HepG2 (cell line): ENCODE measurements around the gene IL1RL2. TPM values are rescaled to one million over a fixed set of nuclear protein-coding genes. Genes with fewer than 3 reads are reported as not detected.

Experiments
- FOXC1 ChIP-seq: sonication (generic); formaldehyde crosslinking; IDR thresholded peaks from 2 replicates; pipeline ENCODE4 v1.8.0; 2022; ENCODE audit warnings: mild to moderate bottlenecking, missing genetic modification reagents, borderline replicate concordance
- HDAC1 ChIP-seq: sonication (generic); formaldehyde crosslinking; IDR thresholded peaks from 2 replicates; pipeline ENCODE4 v1.5.1; 2020; ENCODE audit warnings: mild to moderate bottlenecking, missing genetic modification reagents
- PHF21A ChIP-seq: sonication (generic); formaldehyde crosslinking; IDR thresholded peaks from 2 replicates; pipeline ENCODE4 v1.5.0; 2020; ENCODE audit warnings: mild to moderate bottlenecking, missing genetic modification reagents
- ZNF720 ChIP-seq: sonication (generic); formaldehyde crosslinking; IDR thresholded peaks from 2 replicates; pipeline ENCODE4 v1.4.0; 2020; ENCODE audit warnings: missing genetic modification reagents
- ZNF883 ChIP-seq: sonication (generic); formaldehyde crosslinking; IDR thresholded peaks from 2 replicates; pipeline ENCODE4 v1.5.1; 2020; ENCODE audit warnings: mild to moderate bottlenecking, missing genetic modification reagents; ENCODE audit errors: not compliant biosample characterization
- ZZZ3 ChIP-seq: sonication (generic); formaldehyde crosslinking; IDR thresholded peaks from 2 replicates; pipeline ENCODE4 v1.4.0; 2020; ENCODE audit warnings: missing genetic modification reagents, mild to moderate bottlenecking, borderline replicate concordance
- polyA plus RNA-seq, 8 experiments: library from polyadenylated mRNA; depleted of rRNA in 3 of 8; stranded (reverse) in 7 of 8; unstranded in 1 of 8; fragments of >200 nt; fragmentation: Illumina TruSeq in 4 of 8; extraction: Trizol in 4 of 8; gene quantifications; 2 replicates each; pipeline versions ENCODE4 v1.2.1 to v1.2.3, GENCODE V29; 2011 to 2016; ENCODE audit warnings: low read depth in 4 of 8, missing spikeins in 1 of 8, mixed read lengths in 1 of 8; ENCODE audit not compliant: insufficient read depth in 1 of 8
- total RNA-seq, 5 experiments: library from RNA; depleted of rRNA; stranded (reverse); fragments of >200 nt; fragmentation: Illumina TruSeq; extraction: Trizol; gene quantifications; 2 replicates each; pipeline ENCODE4 v1.2.3, GENCODE V29; 2016; ENCODE audit warnings: low read depth in 1 of 5
- TF ChIP-seq, protein P1 (sequence below): sonication (generic); formaldehyde crosslinking; IDR thresholded peaks from 2 replicates; pipeline ENCODE4 v1.4.0; 2020; ENCODE audit warnings: mild to moderate bottlenecking, missing genetic modification reagents
- TF ChIP-seq, protein P2 (sequence below): sonication (generic); formaldehyde crosslinking; IDR thresholded peaks from 2 replicates; pipeline ENCODE4 v1.9.0; 2022; ENCODE audit warnings: low read depth, missing genetic modification reagents
- TF ChIP-seq, protein P3 (sequence below): sonication (generic); formaldehyde crosslinking; IDR thresholded peaks from 2 replicates; pipeline ENCODE4 v1.4.0; 2020; ENCODE audit warnings: missing genetic modification reagents
- TF ChIP-seq, protein P4 (sequence below): sonication (generic); formaldehyde crosslinking; IDR thresholded peaks from 2 replicates; pipeline ENCODE4 v1.4.0; 2020; ENCODE audit warnings: missing genetic modification reagents
- TF ChIP-seq, protein P5 (sequence below): sonication (generic); formaldehyde crosslinking; IDR thresholded peaks from 2 replicates; pipeline ENCODE4 v1.4.0; 2020; ENCODE audit warnings: missing genetic modification reagents, borderline replicate concordance
- TF ChIP-seq, protein P6 (sequence below): sonication (generic); formaldehyde crosslinking; IDR thresholded peaks from 2 replicates; pipeline ENCODE4 v1.4.0; 2020; ENCODE audit warnings: missing genetic modification reagents, low read depth, mild to moderate bottlenecking, borderline replicate concordance

IL1RL2 gene
- total and polyA plus RNA-seq, 2 of the 13 experiments (the other 11 are each of a cell fraction or from before 2014, with no cell fraction given), result 0.03 TPM; not detected in 1

DNA sequence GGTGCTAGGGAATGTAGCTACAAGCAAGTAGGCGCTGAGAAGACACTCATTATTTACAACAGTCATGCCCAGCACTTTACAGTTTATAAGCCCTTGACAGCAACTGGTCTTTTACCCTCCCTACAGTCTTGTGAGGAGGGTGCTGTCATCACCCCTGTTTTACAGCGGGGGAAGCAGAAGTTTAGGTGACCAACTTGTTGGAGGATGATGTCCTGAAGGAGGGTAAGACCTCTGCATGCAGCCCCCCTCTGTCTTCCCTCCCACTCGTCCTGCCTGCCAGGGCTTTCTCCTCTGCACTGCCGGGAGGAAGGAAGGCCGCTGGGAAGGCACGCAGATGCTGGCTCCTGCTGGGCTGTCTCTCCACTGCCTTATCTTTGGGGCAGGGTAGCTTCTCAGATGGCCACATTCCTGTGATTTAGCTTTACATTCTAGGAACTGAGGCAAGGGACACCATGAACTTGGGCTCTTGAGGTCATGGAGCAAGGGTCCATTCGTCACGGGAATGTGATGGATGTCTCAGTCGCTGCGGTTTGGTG, 43.3 kb upstream of the IL1RL2 start (continued):
- TF ChIP-seq, protein P1, sequence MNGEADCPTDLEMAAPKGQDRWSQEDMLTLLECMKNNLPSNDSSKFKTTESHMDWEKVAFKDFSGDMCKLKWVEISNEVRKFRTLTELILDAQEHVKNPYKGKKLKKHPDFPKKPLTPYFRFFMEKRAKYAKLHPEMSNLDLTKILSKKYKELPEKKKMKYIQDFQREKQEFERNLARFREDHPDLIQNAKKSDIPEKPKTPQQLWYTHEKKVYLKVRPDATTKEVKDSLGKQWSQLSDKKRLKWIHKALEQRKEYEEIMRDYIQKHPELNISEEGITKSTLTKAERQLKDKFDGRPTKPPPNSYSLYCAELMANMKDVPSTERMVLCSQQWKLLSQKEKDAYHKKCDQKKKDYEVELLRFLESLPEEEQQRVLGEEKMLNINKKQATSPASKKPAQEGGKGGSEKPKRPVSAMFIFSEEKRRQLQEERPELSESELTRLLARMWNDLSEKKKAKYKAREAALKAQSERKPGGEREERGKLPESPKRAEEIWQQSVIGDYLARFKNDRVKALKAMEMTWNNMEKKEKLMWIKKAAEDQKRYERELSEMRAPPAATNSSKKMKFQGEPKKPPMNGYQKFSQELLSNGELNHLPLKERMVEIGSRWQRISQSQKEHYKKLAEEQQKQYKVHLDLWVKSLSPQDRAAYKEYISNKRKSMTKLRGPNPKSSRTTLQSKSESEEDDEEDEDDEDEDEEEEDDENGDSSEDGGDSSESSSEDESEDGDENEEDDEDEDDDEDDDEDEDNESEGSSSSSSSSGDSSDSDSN (CRISPR knock-in tag), result peak; percentile 14; the same call in 1 of the 2 replicates
- TF ChIP-seq, protein P2, sequence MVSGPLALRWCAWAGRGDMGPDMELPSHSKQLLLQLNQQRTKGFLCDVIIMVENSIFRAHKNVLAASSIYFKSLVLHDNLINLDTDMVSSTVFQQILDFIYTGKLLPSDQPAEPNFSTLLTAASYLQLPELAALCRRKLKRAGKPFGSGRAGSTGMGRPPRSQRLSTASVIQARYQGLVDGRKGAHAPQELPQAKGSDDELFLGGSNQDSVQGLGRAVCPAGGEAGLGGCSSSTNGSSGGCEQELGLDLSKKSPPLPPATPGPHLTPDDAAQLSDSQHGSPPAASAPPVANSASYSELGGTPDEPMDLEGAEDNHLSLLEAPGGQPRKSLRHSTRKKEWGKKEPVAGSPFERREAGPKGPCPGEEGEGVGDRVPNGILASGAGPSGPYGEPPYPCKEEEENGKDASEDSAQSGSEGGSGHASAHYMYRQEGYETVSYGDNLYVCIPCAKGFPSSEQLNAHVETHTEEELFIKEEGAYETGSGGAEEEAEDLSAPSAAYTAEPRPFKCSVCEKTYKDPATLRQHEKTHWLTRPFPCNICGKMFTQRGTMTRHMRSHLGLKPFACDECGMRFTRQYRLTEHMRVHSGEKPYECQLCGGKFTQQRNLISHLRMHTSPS (CRISPR knock-in tag), result no peak
- TF ChIP-seq, protein P3, sequence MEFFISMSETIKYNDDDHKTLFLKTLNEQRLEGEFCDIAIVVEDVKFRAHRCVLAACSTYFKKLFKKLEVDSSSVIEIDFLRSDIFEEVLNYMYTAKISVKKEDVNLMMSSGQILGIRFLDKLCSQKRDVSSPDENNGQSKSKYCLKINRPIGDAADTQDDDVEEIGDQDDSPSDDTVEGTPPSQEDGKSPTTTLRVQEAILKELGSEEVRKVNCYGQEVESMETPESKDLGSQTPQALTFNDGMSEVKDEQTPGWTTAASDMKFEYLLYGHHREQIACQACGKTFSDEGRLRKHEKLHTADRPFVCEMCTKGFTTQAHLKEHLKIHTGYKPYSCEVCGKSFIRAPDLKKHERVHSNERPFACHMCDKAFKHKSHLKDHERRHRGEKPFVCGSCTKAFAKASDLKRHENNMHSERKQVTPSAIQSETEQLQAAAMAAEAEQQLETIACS, result no peak; the same call in 1 of the 2 replicates
- TF ChIP-seq, protein P4, sequence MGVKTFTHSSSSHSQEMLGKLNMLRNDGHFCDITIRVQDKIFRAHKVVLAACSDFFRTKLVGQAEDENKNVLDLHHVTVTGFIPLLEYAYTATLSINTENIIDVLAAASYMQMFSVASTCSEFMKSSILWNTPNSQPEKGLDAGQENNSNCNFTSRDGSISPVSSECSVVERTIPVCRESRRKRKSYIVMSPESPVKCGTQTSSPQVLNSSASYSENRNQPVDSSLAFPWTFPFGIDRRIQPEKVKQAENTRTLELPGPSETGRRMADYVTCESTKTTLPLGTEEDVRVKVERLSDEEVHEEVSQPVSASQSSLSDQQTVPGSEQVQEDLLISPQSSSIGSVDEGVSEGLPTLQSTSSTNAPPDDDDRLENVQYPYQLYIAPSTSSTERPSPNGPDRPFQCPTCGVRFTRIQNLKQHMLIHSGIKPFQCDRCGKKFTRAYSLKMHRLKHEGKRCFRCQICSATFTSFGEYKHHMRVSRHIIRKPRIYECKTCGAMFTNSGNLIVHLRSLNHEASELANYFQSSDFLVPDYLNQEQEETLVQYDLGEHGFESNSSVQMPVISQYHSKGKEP, result no peak
- TF ChIP-seq, protein P5, sequence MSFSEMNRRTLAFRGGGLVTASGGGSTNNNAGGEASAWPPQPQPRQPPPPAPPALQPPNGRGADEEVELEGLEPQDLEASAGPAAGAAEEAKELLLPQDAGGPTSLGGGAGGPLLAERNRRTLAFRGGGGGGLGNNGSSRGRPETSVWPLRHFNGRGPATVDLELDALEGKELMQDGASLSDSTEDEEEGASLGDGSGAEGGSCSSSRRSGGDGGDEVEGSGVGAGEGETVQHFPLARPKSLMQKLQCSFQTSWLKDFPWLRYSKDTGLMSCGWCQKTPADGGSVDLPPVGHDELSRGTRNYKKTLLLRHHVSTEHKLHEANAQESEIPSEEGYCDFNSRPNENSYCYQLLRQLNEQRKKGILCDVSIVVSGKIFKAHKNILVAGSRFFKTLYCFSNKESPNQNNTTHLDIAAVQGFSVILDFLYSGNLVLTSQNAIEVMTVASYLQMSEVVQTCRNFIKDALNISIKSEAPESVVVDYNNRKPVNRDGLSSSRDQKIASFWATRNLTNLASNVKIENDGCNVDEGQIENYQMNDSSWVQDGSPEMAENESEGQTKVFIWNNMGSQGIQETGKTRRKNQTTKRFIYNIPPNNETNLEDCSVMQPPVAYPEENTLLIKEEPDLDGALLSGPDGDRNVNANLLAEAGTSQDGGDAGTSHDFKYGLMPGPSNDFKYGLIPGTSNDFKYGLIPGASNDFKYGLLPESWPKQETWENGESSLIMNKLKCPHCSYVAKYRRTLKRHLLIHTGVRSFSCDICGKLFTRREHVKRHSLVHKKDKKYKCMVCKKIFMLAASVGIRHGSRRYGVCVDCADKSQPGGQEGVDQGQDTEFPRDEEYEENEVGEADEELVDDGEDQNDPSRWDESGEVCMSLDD (CRISPR knock-in tag), result no peak
- 0 out of 2 replicates have a peak, but pooled peaks have one; percentile 38 for TF ChIP-seq PHF21A (CRISPR knock-in tag)
- peak; percentile 17; the same call in 1 of the 2 replicates for TF ChIP-seq HDAC1 (CRISPR knock-in tag)
- no peak for TF ChIP-seq FOXC1 (CRISPR knock-in tag)
- TF ChIP-seq, protein P6, sequence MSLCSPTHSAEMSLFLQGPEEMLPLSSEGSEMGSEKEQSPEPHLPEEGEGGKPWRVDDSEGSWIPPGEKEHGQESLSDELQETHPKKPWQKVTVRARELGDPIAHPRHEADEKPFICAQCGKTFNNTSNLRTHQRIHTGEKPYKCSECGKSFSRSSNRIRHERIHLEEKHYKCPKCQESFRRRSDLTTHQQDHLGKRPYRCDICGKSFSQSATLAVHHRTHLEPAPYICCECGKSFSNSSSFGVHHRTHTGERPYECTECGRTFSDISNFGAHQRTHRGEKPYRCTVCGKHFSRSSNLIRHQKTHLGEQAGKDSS, result no peak
- TF ChIP-seq ZZZ3 (CRISPR knock-in tag), result no peak
- no peak for TF ChIP-seq ZNF720
- TF ChIP-seq ZNF883 (CRISPR knock-in tag), result peak; percentile 46
- TF ChIP-seq, all 625 proteins: peak for 74
